ENCODE results near the gene PLPP4.

The PLPP4 gene

DNA sequence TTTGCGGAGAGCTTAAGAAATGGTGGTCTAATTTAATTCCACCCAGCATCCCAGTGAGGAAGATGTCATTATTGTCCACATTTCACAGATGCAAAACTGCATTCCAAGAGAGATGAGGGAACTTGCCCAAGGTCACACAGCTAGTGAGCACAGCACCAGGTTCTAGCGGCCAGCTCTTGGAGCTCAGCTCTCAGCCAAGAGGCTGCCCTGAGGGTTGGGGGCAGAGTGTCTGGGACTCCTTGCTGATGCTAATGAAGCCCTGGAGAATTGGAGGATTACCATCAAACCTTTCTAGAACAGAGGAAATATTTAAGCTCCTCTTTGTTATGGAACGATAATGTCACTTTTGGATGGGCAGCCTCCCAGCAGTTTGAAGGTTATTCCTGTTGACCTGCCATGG, 48.0 kb downstream of the PLPP4 start:
- 67 to 83% methylated on average over 2 of the region's 3 CpGs for WGBS, 2 experiments (ENCODE audit: insufficient coverage in 2 of 2)
- Histone ChIP-seq H3K4me1 (ENCODE audit: control insufficient read depth, insufficient read depth, low read length, poor library complexity, severe bottlenecking) (peaks cover 5% of the 10 kb centered on the region), H3K27ac (ENCODE audit: low read depth, low read length, severe bottlenecking) (no peak overlapping the region), H3K36me3 (ENCODE audit: control insufficient read depth, insufficient read depth, low read length) (peaks cover 6% of the 10 kb centered on the region), H3K9me3 (ENCODE audit: control insufficient read depth, low read length) (no peaks in the 10 kb centered on the region), H3K4me3 (ENCODE audit: extremely low read depth, insufficient read depth, low read length, poor library complexity, severe bottlenecking) (no peak overlapping the region)

GRCh38 chr10:120505866-120506265, 48.8 kb downstream of the PLPP4 start:
- no CpG with 5 or more reads among the region's 4 CpGs for WGBS, 2 experiments (ENCODE audit: insufficient coverage in 2 of 2)

GRCh38 chr10:120506674-120507073, 49.6 kb downstream of the PLPP4 start:
- peaks cover 6% of the 10 kb centered on the region for H3K36me3 ChIP-seq (ENCODE audit: control insufficient read depth, insufficient read depth, low read length)
- WGBS, 2 experiments (ENCODE audit: insufficient coverage in 2 of 2) = 92 to 100% methylated on average over 1 to 2 of the region's 3 CpGs
- H3K4me3 ChIP-seq (ENCODE audit: extremely low read depth, insufficient read depth, low read length, poor library complexity, severe bottlenecking) = no peak overlapping the region
- H3K4me1 ChIP-seq (ENCODE audit: control insufficient read depth, insufficient read depth, low read length, poor library complexity, severe bottlenecking) = peaks cover 5% of the 10 kb centered on the region
- H3K9me3 ChIP-seq (ENCODE audit: control insufficient read depth, low read length) = no peaks in the 10 kb centered on the region
- H3K27ac ChIP-seq (ENCODE audit: low read depth, low read length, severe bottlenecking) = no peak overlapping the region

More at GRCh38 chr10:120505866-120506265, 48.8 kb downstream of the PLPP4 start:
- Histone ChIP-seq H3K36me3 (ENCODE audit: control insufficient read depth, insufficient read depth, low read length) (peaks cover 6% of the 10 kb centered on the region), H3K9me3 (ENCODE audit: control insufficient read depth, low read length) (no peaks in the 10 kb centered on the region), H3K4me1 (ENCODE audit: control insufficient read depth, insufficient read depth, low read length, poor library complexity, severe bottlenecking) (peaks cover 5% of the 10 kb centered on the region), H3K4me3 (ENCODE audit: extremely low read depth, insufficient read depth, low read length, poor library complexity, severe bottlenecking) (no peak overlapping the region), H3K27ac (ENCODE audit: low read depth, low read length, severe bottlenecking) (no peak overlapping the region)

- H3K4me1 ChIP-seq (ENCODE audit: control insufficient read depth, insufficient read depth, low read length, poor library complexity, severe bottlenecking) = peaks cover 5% of the 10 kb centered on the region
- no peaks in the 10 kb centered on the region for H3K9me3 ChIP-seq (ENCODE audit: control insufficient read depth, low read length)
- peaks cover 6% of the 10 kb centered on the region for H3K36me3 ChIP-seq (ENCODE audit: control insufficient read depth, insufficient read depth, low read length)
- H3K27ac ChIP-seq (ENCODE audit: low read depth, low read length, severe bottlenecking) = no peak overlapping the region
- WGBS, 2 experiments (ENCODE audit: insufficient coverage in 2 of 2) = 89 to 100% methylated on average over 1 of the region's 1 CpG
- H3K4me3 ChIP-seq (ENCODE audit: extremely low read depth, insufficient read depth, low read length, poor library complexity, severe bottlenecking) = no peak overlapping the region
Measured at GRCh38 chr10:120507175-120507574, 50.1 kb downstream of the PLPP4 start.

- H3K27ac ChIP-seq (ENCODE audit: low read depth, low read length, severe bottlenecking) = no peak overlapping the region
- H3K4me1 ChIP-seq (ENCODE audit: control insufficient read depth, insufficient read depth, low read length, poor library complexity, severe bottlenecking) = peaks cover 5% of the 10 kb centered on the region
- 86 to 87% methylated on average over 2 of the region's 2 CpGs for WGBS, 2 experiments (ENCODE audit: insufficient coverage in 2 of 2)
- H3K9me3 ChIP-seq (ENCODE audit: control insufficient read depth, low read length) = no peaks in the 10 kb centered on the region
- peaks cover 6% of the 10 kb centered on the region for H3K36me3 ChIP-seq (ENCODE audit: control insufficient read depth, insufficient read depth, low read length)
- H3K4me3 ChIP-seq (ENCODE audit: extremely low read depth, insufficient read depth, low read length, poor library complexity, severe bottlenecking) = no peak overlapping the region
Measured at GRCh38 chr10:120507651-120508050, 50.6 kb downstream of the PLPP4 start.

DNA sequence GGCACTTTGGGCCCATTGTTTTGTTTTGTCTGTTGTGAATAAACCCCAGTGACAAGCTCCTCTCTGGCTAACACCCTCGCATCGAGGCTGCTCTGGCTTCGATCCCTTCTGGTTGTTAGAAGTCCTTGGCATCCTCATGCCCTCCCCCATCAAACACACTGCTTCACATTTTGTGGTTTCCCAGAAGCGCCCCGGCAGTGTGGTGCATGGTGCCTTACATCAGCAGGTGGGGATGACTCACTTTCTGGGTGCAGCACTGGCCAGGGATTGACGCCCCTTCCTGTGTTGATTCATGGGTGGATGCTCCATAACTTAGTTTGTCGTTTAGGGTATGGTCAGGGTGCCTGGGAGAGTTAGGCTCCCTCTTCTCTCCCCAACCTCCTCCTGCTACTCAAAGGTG, 51.4 kb downstream of the PLPP4 start:
- 61 to 79% methylated on average over 2 to 4 of the region's 7 CpGs for WGBS, 2 experiments (ENCODE audit: insufficient coverage in 2 of 2)
- H3K9me3 ChIP-seq (ENCODE audit: control insufficient read depth, low read length) = no peaks in the 10 kb centered on the region
- H3K4me1 ChIP-seq (ENCODE audit: control insufficient read depth, insufficient read depth, low read length, poor library complexity, severe bottlenecking) = peaks cover 5% of the 10 kb centered on the region
- H3K27ac ChIP-seq (ENCODE audit: low read depth, low read length, severe bottlenecking) = no peak overlapping the region
- H3K36me3 ChIP-seq (ENCODE audit: control insufficient read depth, insufficient read depth, low read length) = peaks cover 6% of the 10 kb centered on the region
- H3K4me3 ChIP-seq (ENCODE audit: extremely low read depth, insufficient read depth, low read length, poor library complexity, severe bottlenecking) = no peak overlapping the region

DNA sequence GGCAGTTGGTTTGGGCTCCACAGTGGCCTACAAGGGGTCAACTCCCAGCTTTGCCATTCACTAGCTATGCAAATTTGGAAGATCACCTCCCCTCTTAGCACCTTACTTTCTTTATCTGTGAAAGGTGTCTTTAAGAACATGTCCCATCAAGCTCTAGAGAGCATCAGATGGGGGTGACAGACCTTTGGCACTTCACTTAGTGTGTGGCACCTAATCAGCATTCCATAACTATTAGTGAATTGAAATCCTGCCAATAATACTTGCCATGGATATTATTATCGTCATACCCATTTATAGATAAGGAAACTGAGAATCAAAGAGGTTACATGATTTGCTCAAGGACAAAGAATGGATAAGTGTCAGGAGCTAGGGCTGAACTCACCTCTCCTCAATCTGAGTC, 51.9 kb downstream of the PLPP4 start:
- Histone ChIP-seq H3K9me3 (ENCODE audit: control insufficient read depth, low read length) (no peaks in the 10 kb centered on the region), H3K4me1 (ENCODE audit: control insufficient read depth, insufficient read depth, low read length, poor library complexity, severe bottlenecking) (peaks cover 5% of the 10 kb centered on the region), H3K27ac (ENCODE audit: low read depth, low read length, severe bottlenecking) (no peak overlapping the region), H3K36me3 (ENCODE audit: control insufficient read depth, insufficient read depth, low read length) (peaks cover 4% of the 10 kb centered on the region), H3K4me3 (ENCODE audit: extremely low read depth, insufficient read depth, low read length, poor library complexity, severe bottlenecking) (no peak overlapping the region)
- WGBS, 2 experiments (ENCODE audit: insufficient coverage in 2 of 2) = no CpG with 5 or more reads among the region's 1 CpG

GRCh38 chr10:120511165-120511564, 54.1 kb downstream of the PLPP4 start:
- 79 to 95% methylated on average over 2 to 3 of the region's 3 CpGs for WGBS, 2 experiments (ENCODE audit: insufficient coverage in 2 of 2)
- H3K4me1 ChIP-seq (ENCODE audit: control insufficient read depth, insufficient read depth, low read length, poor library complexity, severe bottlenecking) = no peaks in the 10 kb centered on the region
- H3K4me3 ChIP-seq (ENCODE audit: extremely low read depth, insufficient read depth, low read length, poor library complexity, severe bottlenecking) = no peak overlapping the region

GRCh38 chr10:120513307-120513796, 56.3 kb downstream of the PLPP4 start:
- H3K9me3 ChIP-seq (ENCODE audit: control insufficient read depth, low read length) = no peaks in the 10 kb centered on the region
- 60 to 90% methylated on average over 1 to 2 of the region's 3 CpGs for WGBS, 2 experiments (ENCODE audit: insufficient coverage in 2 of 2)
- H3K4me3 ChIP-seq (ENCODE audit: extremely low read depth, insufficient read depth, low read length, poor library complexity, severe bottlenecking) = no peak overlapping the region
- H3K4me1 ChIP-seq (ENCODE audit: control insufficient read depth, insufficient read depth, low read length, poor library complexity, severe bottlenecking) = no peaks in the 10 kb centered on the region
- no peaks in the 10 kb centered on the region for H3K36me3 ChIP-seq (ENCODE audit: control insufficient read depth, insufficient read depth, low read length)
- no peak overlapping the region for H3K27ac ChIP-seq (ENCODE audit: low read depth, low read length, severe bottlenecking)

More at GRCh38 chr10:120511165-120511564, 54.1 kb downstream of the PLPP4 start:
- no peak overlapping the region for H3K27ac ChIP-seq (ENCODE audit: low read depth, low read length, severe bottlenecking)
- no peaks in the 10 kb centered on the region for H3K9me3 ChIP-seq (ENCODE audit: control insufficient read depth, low read length)
- no peaks in the 10 kb centered on the region for H3K36me3 ChIP-seq (ENCODE audit: control insufficient read depth, insufficient read depth, low read length)

DNA sequence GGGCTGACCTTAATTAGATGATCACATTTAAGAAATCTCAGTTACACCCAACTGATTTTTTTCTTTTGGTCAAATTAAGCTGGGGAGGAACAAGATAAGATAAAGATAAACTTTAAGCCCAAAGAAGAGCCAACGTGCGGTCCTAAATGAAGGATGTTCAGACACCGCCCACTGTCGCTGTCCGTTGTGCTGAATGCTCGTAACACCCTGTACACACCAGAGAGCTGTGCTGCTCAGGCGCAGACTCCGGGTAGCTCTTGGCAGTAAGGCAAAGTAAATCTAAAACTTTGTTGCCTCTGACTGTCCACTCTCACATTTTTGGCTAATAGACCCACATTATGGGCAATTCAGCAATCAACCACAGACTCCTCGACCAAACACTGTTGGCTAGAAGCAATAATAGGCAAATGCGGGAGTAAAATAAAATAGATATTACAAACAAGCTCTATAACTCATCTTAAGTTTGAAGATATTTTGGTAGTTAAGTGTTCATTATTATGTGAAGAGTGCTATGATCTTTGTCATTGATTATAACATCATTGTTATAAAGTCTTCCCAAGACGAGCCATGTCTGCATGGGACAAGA, 57.1 kb downstream of the PLPP4 start:
- Histone ChIP-seq H3K27ac (ENCODE audit: low read depth, low read length, severe bottlenecking) (no peak overlapping the region), H3K4me1 (ENCODE audit: control insufficient read depth, insufficient read depth, low read length, poor library complexity, severe bottlenecking) (no peaks in the 10 kb centered on the region), H3K4me3 (ENCODE audit: extremely low read depth, insufficient read depth, low read length, poor library complexity, severe bottlenecking) (no peak overlapping the region), H3K9me3 (ENCODE audit: control insufficient read depth, low read length) (no peaks in the 10 kb centered on the region), H3K36me3 (ENCODE audit: control insufficient read depth, insufficient read depth, low read length) (no peaks in the 10 kb centered on the region)
- WGBS, 2 experiments (ENCODE audit: insufficient coverage in 2 of 2) = 31 to 36% methylated on average over 6 to 8 of the region's 11 CpGs

DNA sequence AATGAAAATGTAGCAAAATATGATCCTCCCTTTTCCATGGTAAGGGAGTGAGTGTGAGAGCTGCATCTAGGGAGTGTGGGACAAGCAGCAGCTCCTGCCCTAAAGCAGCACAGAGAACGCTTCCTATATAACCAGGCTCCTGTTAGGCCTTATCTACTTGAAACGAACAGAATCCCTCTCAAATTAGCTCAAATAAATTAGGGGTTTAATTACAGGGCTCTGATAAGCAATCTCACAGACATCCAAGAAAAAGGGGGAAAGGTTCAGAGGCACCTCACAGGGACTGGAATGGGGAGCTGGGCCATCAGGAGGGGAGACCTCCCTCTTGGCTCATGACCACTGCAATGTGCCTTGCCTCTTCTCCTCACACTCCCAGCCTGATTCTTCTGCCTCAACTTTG, 57.9 kb downstream of the PLPP4 start:
- Histone ChIP-seq H3K27ac (ENCODE audit: low read depth, low read length, severe bottlenecking) (no peak overlapping the region), H3K4me1 (ENCODE audit: control insufficient read depth, insufficient read depth, low read length, poor library complexity, severe bottlenecking) (no peaks in the 10 kb centered on the region), H3K4me3 (ENCODE audit: extremely low read depth, insufficient read depth, low read length, poor library complexity, severe bottlenecking) (no peak overlapping the region), H3K36me3 (ENCODE audit: control insufficient read depth, insufficient read depth, low read length) (no peaks in the 10 kb centered on the region), H3K9me3 (ENCODE audit: control insufficient read depth, low read length) (no peaks in the 10 kb centered on the region)
- WGBS, 2 experiments (ENCODE audit: insufficient coverage in 2 of 2) = 80% methylated on average over 1 of the region's 2 CpGs; no CpG with 5 or more reads in 1 of the 2 experiments

Measured in mesodermal cell (in vitro differentiated cells).